SK-N-SH treated with all-trans-retinoic acid at 6 μM for 48 hours (cell line): ENCODE measurements around the gene ZNF184.

Experiments used
- ATAC-seq: fragments of 200-7000 bp; cut with Tn5 transposase; 3 replicates; pipeline ENCODE4 v1.9.1; 2020; ENCODE audit warnings: mild to moderate bottlenecking, moderate library complexity
- ARNTL ChIP-seq: fragments of 450-650 bp; formaldehyde crosslinking; IDR thresholded peaks from 2 replicates; pipeline ENCODE4 v1.5.0; 2020; ENCODE audit warnings: low read depth, mild to moderate bottlenecking, moderate library complexity, borderline replicate concordance
- BACH2 ChIP-seq: fragments of 250-450 bp; sonication (Bioruptor Pico); IDR thresholded peaks from 2 replicates; pipeline ENCODE4 v1.9.0; 2021; ENCODE audit warnings: mild to moderate bottlenecking, borderline replicate concordance
- CREB5 ChIP-seq: fragments of 250-450 bp; sonication (Bioruptor Pico); IDR thresholded peaks from 2 replicates; pipeline ENCODE4 v1.5.1; 2020; ENCODE audit warnings: low read depth, mild to moderate bottlenecking, moderate library complexity
- CSDC2 ChIP-seq: fragments of 250-450 bp; sonication (Bioruptor Pico); IDR thresholded peaks from 2 replicates; pipeline ENCODE4 v1.5.0; 2020; ENCODE audit warnings: mild to moderate bottlenecking, moderate library complexity
- CSRNP3 ChIP-seq: fragments of 250-450 bp; sonication (Bioruptor Pico); IDR thresholded peaks from 2 replicates; pipeline ENCODE4 v1.5.1; 2021; ENCODE audit warnings: mild to moderate bottlenecking, moderate library complexity
- ESRRG ChIP-seq: fragments of 250-450 bp; sonication (Bioruptor Pico); IDR thresholded peaks from 2 replicates; pipeline ENCODE4 v1.6.1; 2021; ENCODE audit warnings: mild to moderate bottlenecking
- GLIS3 ChIP-seq: fragments of 250-450 bp; sonication (Bioruptor Pico); IDR thresholded peaks from 2 replicates; pipeline ENCODE4 v1.5.0; 2020; ENCODE audit warnings: mild to moderate bottlenecking, moderate library complexity
- ISL1 ChIP-seq: fragments of 250-450 bp; sonication (Bioruptor Pico); IDR thresholded peaks from 2 replicates; pipeline ENCODE4 v2.1.2; 2022; ENCODE audit warnings: mild to moderate bottlenecking, moderate library complexity
- PATZ1 ChIP-seq: fragments of 250-450 bp; sonication (Bioruptor Pico); IDR thresholded peaks from 2 replicates; pipeline ENCODE4 v1.8.0; 2020; ENCODE audit warnings: mild to moderate bottlenecking, moderate library complexity, borderline replicate concordance
- POU6F1 ChIP-seq: fragments of 250-450 bp; sonication (Bioruptor Pico); IDR thresholded peaks from 2 replicates; pipeline ENCODE4 v1.8.0; 2021; ENCODE audit warnings: low read depth, mild to moderate bottlenecking, moderate library complexity, borderline replicate concordance
- PPARA ChIP-seq: fragments of 250-450 bp; sonication (Bioruptor Pico); IDR thresholded peaks from 2 replicates; pipeline ENCODE4 v1.5.0; 2020; ENCODE audit warnings: mild to moderate bottlenecking, borderline replicate concordance
- RARB ChIP-seq: fragments of 250-450 bp; sonication (Bioruptor Pico); IDR thresholded peaks from 2 replicates; pipeline ENCODE4 v1.8.0; 2021; ENCODE audit warnings: mild to moderate bottlenecking, moderate library complexity
- SNAI2 ChIP-seq: fragments of 250-450 bp; sonication (Bioruptor Pico); IDR thresholded peaks from 2 replicates; pipeline ENCODE4 v1.5.0; 2020; ENCODE audit warnings: mild to moderate bottlenecking, moderate library complexity
- TCF4 ChIP-seq: fragments of 250-450 bp; sonication (Bioruptor Pico); IDR thresholded peaks from 2 replicates; pipeline ENCODE4 v1.8.0; 2021; ENCODE audit warnings: mild to moderate bottlenecking, moderate library complexity, borderline replicate concordance
- TOX ChIP-seq: fragments of 250-450 bp; sonication (Bioruptor Pico); IDR thresholded peaks from 2 replicates; pipeline ENCODE4 v1.8.0; 2021; ENCODE audit warnings: mild to moderate bottlenecking, moderate library complexity, borderline replicate concordance
- TSHZ2 ChIP-seq: fragments of 250-450 bp; sonication (Bioruptor Pico); IDR thresholded peaks from 2 replicates; pipeline ENCODE4 v1.5.0; 2020; ENCODE audit warnings: mild to moderate bottlenecking, moderate library complexity
- ZC3H10 ChIP-seq: fragments of 250-450 bp; sonication (Bioruptor Pico); IDR thresholded peaks from 2 replicates; pipeline ENCODE4 v1.5.1; 2021; ENCODE audit warnings: mild to moderate bottlenecking, moderate library complexity
- ZFP3 ChIP-seq: fragments of 250-450 bp; sonication (Bioruptor Pico); IDR thresholded peaks from 2 replicates; pipeline ENCODE4 v1.5.0; 2020; ENCODE audit warnings: mild to moderate bottlenecking, moderate library complexity
- ZFP30 ChIP-seq: fragments of 450-650 bp; formaldehyde crosslinking; IDR thresholded peaks from 2 replicates; pipeline ENCODE4 v1.5.0; 2022; ENCODE audit warnings: mild to moderate bottlenecking, moderate library complexity
- ZNF565 ChIP-seq: fragments of 450-650 bp; formaldehyde crosslinking; conservative IDR thresholded peaks from 2 replicates; pipeline ENCODE4 v1.5.0; 2020; ENCODE audit warnings: low read depth, mild to moderate bottlenecking, moderate library complexity
- ZNF70 ChIP-seq: fragments of 450-650 bp; formaldehyde crosslinking; IDR thresholded peaks from 2 replicates; pipeline ENCODE4 v1.5.0; 2020; ENCODE audit warnings: mild to moderate bottlenecking, moderate library complexity
- ZNF8 ChIP-seq: fragments of 450-650 bp; formaldehyde crosslinking; IDR thresholded peaks from 2 replicates; pipeline ENCODE4 v1.5.0; 2020; ENCODE audit warnings: mild to moderate bottlenecking, moderate library complexity

The ZNF184 gene

GRCh38 chr6:27472617-27473400 lies at the start of gene ZNF184:
TSS of gene ZNF184 (minus strand) at chr6:27473105. CDS start at chr6:27472294, 811 bp downstream.
- TF ChIP-seq ZNF70 (CRISPR knock-in tag): no peak
- no peak for TF ChIP-seq TOX (CRISPR knock-in tag)
- TF ChIP-seq ARNTL: no peak
- TF ChIP-seq ZC3H10 (CRISPR knock-in tag): no peak
- no peak for TF ChIP-seq PATZ1 (CRISPR knock-in tag)
- TF ChIP-seq POU6F1 (CRISPR knock-in tag): 0 out of 2 replicates have a peak, but pooled peaks have one; percentile 49
- TF ChIP-seq ZNF8: no peak
- no peak for TF ChIP-seq RARB
- no peak for TF ChIP-seq CSDC2
- TF ChIP-seq SNAI2 (CRISPR knock-in tag): no peak
- peak; percentile 19; the same call in 1 of the 2 replicates for TF ChIP-seq TCF4 (CRISPR knock-in tag)
- no peak for TF ChIP-seq BACH2
- TF ChIP-seq ESRRG (CRISPR knock-in tag): no peak
- TF ChIP-seq ZNF565 (CRISPR knock-in tag): 0 out of 2 replicates have a peak, but pooled peaks have one; percentile 21
- ATAC-seq: peak; percentile 96

- peak; percentile 87 for ATAC-seq
- TF ChIP-seq CREB5 (CRISPR knock-in tag): no peak
- TF ChIP-seq ARNTL: no peak
- no peak for TF ChIP-seq POU6F1 (CRISPR knock-in tag)
- no peak for TF ChIP-seq TOX (CRISPR knock-in tag)
- TF ChIP-seq CSRNP3 (CRISPR knock-in tag): no peak
- no peak for TF ChIP-seq BACH2
- no peak for TF ChIP-seq ZNF8
- TF ChIP-seq ZFP30 (CRISPR knock-in tag): no peak
- TF ChIP-seq RARB: no peak
- no peak for TF ChIP-seq ZC3H10 (CRISPR knock-in tag)
- no peak for TF ChIP-seq PPARA (CRISPR knock-in tag)
- no peak for TF ChIP-seq ZNF70 (CRISPR knock-in tag)
- no peak for TF ChIP-seq PATZ1 (CRISPR knock-in tag)
- TF ChIP-seq GLIS3 (CRISPR knock-in tag): no peak
- TF ChIP-seq ISL1 (CRISPR knock-in tag): no peak
- no peak for TF ChIP-seq ESRRG (CRISPR knock-in tag)
- no peak for TF ChIP-seq CSDC2
- TF ChIP-seq ZFP3 (CRISPR knock-in tag): no peak
- TF ChIP-seq TSHZ2: no peak; the same call in 1 of the 2 replicates
Observed at GRCh38 chr6:27518881-27519795, 46.2 kb upstream of the ZNF184 start.
